Epithelial cell of esophagus (primary cell): Measurements from ENCODE around the gene PPIA.
"Not testable (repeated sequence)": the region's sequence is repeated elsewhere in the genome, so short reads cannot be mapped to it uniquely, and the experiment has no call there.

ENCODE experiments used
- DNase-seq: peaks from one replicate; pipeline ENCODE4 v3.0.0; 2010; ENCODE audit warnings: low read depth
- H3K4me3 ChIP-seq: 2 replicates; pipeline ENCODE4 v1.5.1; 2011; ENCODE audit warnings: mild to moderate bottlenecking, low read length, control low read depth
- TF ChIP-seq, protein P1 (sequence below): IDR thresholded peaks from 2 replicates; pipeline ENCODE4 v1.5.1; 2011; ENCODE audit warnings: low read depth, mild to moderate bottlenecking, low read length, control low read depth, inconsistent platforms; ENCODE audit not compliant: insufficient read depth; ENCODE audit errors: missing control alignments

PPIA gene

DNA sequence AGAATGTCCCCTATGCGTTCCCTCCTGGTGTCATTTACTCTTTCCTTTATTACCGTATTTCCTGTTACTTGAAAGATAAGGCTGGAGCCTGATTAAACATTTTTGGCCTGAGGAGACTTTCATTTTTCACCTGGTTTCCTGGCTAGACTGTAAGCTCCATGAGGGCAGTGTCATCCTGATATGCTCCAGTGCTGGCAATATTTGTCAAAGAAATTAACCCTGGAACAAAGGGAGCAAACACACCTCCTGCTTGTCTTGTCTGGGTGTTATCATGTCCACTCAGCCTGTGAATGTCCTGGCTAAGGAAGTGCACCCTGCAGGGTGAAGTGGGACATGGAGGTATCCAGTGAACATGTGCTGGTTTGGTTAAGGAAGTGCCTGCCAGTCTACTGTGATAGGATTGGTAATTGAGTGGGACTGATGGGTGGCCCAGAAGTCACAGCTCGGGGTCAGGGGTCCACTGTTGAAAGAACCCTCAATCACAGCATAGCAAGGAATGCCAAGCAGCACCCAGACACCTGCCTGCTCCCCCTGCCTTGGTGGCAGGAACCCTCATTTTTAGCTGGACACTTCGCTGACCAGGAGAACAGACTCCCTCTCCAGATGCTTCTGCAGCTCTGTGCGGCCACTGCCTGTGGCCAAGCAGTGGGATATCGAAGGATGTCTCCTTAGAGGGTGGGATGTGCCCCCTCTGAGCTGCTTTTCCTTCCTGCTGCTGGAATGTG, 20.9 kb upstream of the PPIA start:
- no peak overlapping the region for H3K4me3 ChIP-seq
- TF ChIP-seq, protein P1, sequence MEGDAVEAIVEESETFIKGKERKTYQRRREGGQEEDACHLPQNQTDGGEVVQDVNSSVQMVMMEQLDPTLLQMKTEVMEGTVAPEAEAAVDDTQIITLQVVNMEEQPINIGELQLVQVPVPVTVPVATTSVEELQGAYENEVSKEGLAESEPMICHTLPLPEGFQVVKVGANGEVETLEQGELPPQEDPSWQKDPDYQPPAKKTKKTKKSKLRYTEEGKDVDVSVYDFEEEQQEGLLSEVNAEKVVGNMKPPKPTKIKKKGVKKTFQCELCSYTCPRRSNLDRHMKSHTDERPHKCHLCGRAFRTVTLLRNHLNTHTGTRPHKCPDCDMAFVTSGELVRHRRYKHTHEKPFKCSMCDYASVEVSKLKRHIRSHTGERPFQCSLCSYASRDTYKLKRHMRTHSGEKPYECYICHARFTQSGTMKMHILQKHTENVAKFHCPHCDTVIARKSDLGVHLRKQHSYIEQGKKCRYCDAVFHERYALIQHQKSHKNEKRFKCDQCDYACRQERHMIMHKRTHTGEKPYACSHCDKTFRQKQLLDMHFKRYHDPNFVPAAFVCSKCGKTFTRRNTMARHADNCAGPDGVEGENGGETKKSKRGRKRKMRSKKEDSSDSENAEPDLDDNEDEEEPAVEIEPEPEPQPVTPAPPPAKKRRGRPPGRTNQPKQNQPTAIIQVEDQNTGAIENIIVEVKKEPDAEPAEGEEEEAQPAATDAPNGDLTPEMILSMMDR: no peak
- DNase-seq: no peak

DNA sequence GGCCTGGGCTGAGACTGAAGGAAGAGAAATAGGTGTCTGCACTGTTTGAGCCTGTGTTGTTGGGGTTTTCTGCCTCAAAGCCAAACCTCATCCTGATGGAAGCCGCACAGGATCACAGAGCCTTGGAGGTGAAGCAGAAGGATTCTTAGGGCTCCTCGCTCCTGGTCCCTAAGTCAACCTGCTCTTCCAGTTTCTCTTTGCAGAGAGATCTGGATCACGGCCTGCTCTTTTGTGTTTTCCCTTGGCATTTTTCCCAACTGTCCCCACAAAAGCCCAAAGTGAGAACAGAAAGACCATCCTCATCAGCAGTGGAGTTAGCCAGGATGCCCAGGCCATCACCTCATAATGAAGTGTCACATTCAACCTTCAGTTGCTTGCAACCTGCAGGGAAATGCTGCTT, 20.3 kb upstream of the PPIA start:
- H3K4me3 ChIP-seq: no peak overlapping the region
- no peak for DNase-seq
- TF ChIP-seq, protein P1: no peak

DNA sequence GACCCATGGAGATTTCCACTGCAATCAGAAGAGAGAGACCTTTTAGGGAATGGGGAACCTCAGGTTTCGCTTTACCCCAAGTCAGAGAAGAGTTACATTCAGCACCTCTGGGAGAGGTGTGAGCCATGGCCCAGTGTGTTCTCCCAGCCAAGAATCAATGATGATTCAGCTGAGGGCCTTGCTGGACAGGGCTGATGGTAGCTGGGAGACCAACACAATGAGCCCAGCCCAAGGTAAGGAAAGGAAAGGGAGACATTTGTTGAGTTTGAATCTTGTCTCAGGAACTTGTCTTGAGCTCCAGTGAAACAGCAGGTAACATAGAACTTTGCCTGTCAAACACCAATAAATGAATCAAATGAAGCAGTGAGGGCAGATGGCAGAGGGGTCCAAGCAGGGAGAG, 14.0 kb upstream of the PPIA start:
- H3K4me3 ChIP-seq: no peak overlapping the region
- TF ChIP-seq, protein P1: no peak
- DNase-seq: no peak

DNA sequence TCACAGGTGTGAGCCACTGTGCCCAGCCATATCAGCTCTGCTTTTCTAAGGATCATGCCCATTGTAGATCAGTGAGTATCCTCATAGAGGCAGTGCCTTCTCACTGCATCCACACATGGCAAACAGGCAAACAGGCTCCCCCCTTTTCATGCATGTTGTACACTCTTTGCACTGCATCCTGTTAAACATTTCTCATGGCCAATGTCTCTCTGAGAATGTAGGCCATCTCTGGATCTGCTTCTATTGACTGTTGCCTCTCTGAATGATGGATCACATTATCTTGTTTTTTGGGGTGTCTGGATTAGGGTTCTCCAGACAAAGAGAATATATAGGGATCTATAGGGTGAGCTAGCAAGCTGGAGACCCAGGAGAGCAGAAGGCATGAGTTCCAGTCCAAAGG, 13.1 kb upstream of the PPIA start:
- DNase-seq: no peak
- TF ChIP-seq, protein P1: no peak
- no peak overlapping the region for H3K4me3 ChIP-seq

DNA sequence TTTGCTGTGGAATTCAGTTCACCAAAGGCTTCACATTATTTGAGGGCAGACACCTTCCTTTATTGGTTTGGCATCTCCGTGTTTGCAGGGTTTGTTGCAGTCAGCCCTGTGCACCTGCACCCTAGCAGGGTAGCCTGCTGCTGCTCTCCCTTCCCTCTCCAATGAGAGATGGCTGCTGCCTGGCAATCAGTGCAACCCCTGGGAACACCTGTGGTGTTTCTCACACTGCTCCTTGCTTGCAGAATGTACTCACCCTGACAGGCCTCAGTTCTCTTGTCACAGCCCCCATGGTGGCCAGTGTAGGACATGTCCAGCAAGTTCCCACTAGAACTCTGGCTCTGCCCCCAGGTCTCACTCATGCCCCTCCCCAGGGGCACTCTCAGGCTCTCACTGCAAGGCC, 12.1 kb upstream of the PPIA start:
- TF ChIP-seq, protein P1: no peak
- H3K4me3 ChIP-seq: no peak overlapping the region
- no peak for DNase-seq

DNA sequence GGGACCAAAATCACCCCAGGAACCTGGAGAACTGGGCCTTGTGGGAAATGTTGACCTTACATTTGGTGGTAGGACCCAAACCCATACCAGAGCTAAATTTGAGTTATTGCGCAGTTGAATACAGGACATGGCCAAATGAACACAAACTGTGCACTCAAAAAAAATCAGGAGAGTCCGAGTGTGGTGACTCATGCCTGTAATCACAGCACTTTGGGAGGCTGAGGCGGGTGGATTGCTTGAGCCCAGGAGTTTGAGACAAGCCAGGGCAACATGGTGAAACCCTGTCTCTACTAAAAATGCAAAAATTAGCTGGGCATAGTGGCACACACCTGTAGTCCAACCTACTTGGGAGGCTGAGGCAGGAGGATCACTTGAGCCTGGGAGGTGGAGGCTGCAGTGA, 11.3 kb upstream of the PPIA start:
- not testable (repeated sequence) for H3K4me3 ChIP-seq, DNase-seq

DNA sequence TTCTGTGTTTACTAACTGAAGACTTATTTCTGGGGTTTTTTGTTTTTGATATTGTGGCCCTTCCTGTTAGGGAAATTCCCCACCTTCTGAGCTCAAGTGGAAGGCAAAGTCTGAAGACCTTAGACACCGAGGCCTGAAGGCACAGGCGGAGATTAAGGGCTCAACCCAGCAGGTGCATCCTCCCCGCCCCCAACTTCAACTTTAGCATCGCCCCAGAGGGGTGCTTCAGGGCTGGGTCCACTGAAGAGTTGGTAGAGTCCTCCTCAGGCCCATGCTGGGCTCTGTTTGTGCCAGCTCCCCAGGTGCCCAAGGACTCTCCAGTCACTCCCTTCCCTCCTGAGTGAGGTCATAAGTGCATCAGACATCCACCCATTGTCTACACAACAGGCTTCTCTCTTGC, 9.4 kb upstream of the PPIA start:
- DNase-seq: no peak
- TF ChIP-seq, protein P1: no peak
- no peak overlapping the region for H3K4me3 ChIP-seq
